ENCODE data around the gene WWP2.

The WWP2 gene

GRCh38 chr16:69937465-69937951 lies 175.4 kb downstream of the WWP2 start:
- Histone ChIP-seq H3K9ac (ENCODE audit: low read length) (no peak overlapping the region), H3K4me2 (ENCODE audit: low read depth, low read length) (no peak overlapping the region), H3K79me2 (ENCODE audit: low read length) (no peaks in the 10 kb centered on the region), H3K27ac (ENCODE audit: low read length) (no peak overlapping the region), H3K4me1 (ENCODE audit: low read length) (no peaks in the 10 kb centered on the region), H3K27me3 (replicated peaks; ENCODE audit: insufficient read depth, low read length) (no peaks in the 10 kb centered on the region), H3K36me3 (replicated peaks; ENCODE audit: insufficient read depth, low read length) (no peaks in the 10 kb centered on the region), H3K9me2 (replicated peaks; ENCODE audit: insufficient read depth, low read length) (no peaks in the 10 kb centered on the region), H3F3A (ENCODE audit: insufficient read depth, low read length) (no peaks in the 10 kb centered on the region), H4K20me1 (ENCODE audit: insufficient read depth, low read length) (no peaks in the 10 kb centered on the region), H2AFZ (ENCODE audit: low read length) (no peak overlapping the region), H3K9me3 (replicated peaks; ENCODE audit: insufficient read depth, low read length) (no peaks in the 10 kb centered on the region), H3K4me3 (ENCODE audit: low read length) (no peak overlapping the region)
- no peak for TF ChIP-seq CTCF (IDR thresholded peaks at IDR 0.05; ENCODE audit: low read length)
- no peak for TF ChIP-seq EZH2 (optimal IDR thresholded peaks at IDR 0.05; ENCODE audit: low read depth, low read length)
- TF ChIP-seq EZH2phosphoT487 (IDR thresholded peaks at IDR 0.05; ENCODE audit: low read length): no peak
- DNase-seq: no peak

GRCh38 chr16:69938981-69939820 lies 177.1 kb downstream of the WWP2 start:
- DNase-seq: no peak
- H3K9me3 ChIP-seq (replicated peaks; ENCODE audit: insufficient read depth, low read length): no peaks in the 10 kb centered on the region
- TF ChIP-seq EZH2 (optimal IDR thresholded peaks at IDR 0.05; ENCODE audit: low read depth, low read length) (no peak), EZH2phosphoT487 (IDR thresholded peaks at IDR 0.05; ENCODE audit: low read length) (no peak), CTCF (IDR thresholded peaks at IDR 0.05; ENCODE audit: low read length) (no peak)
- H3K4me1 ChIP-seq (ENCODE audit: low read length): no peaks in the 10 kb centered on the region
- H3K4me3 ChIP-seq (ENCODE audit: low read length): no peak overlapping the region
- H3K9me2 ChIP-seq (replicated peaks; ENCODE audit: insufficient read depth, low read length): no peaks in the 10 kb centered on the region
- H4K20me1 ChIP-seq (ENCODE audit: insufficient read depth, low read length): no peaks in the 10 kb centered on the region
- H3K79me2 ChIP-seq (ENCODE audit: low read length): no peaks in the 10 kb centered on the region
- no peak overlapping the region for H3K9ac ChIP-seq (ENCODE audit: low read length)
- no peaks in the 10 kb centered on the region for H3K27me3 ChIP-seq (replicated peaks; ENCODE audit: insufficient read depth, low read length)
- no peak overlapping the region for H2AFZ ChIP-seq (ENCODE audit: low read length)
- no peaks in the 10 kb centered on the region for H3F3A ChIP-seq (ENCODE audit: insufficient read depth, low read length)
- no peak overlapping the region for H3K27ac ChIP-seq (ENCODE audit: low read length)
- H3K36me3 ChIP-seq (replicated peaks; ENCODE audit: insufficient read depth, low read length): no peaks in the 10 kb centered on the region
- no peak overlapping the region for H3K4me2 ChIP-seq (ENCODE audit: low read depth, low read length)

GRCh38 chr16:69939821-69940585 lies 177.9 kb downstream of the WWP2 start:
- Histone ChIP-seq H3K4me3 (ENCODE audit: low read length) (no peak overlapping the region), H3K36me3 (replicated peaks; ENCODE audit: insufficient read depth, low read length) (no peaks in the 10 kb centered on the region)
- TF ChIP-seq EZH2phosphoT487 (IDR thresholded peaks at IDR 0.05; ENCODE audit: low read length) (no peak), EZH2 (optimal IDR thresholded peaks at IDR 0.05; ENCODE audit: low read depth, low read length) (no peak), CTCF (IDR thresholded peaks at IDR 0.05; ENCODE audit: low read length) (no peak)

More at GRCh38 chr16:69939821-69940585, 177.9 kb downstream of the WWP2 start:
- DNase-seq: no peak
- no peak overlapping the region for H2AFZ ChIP-seq (ENCODE audit: low read length)
- H3K4me2 ChIP-seq (ENCODE audit: low read depth, low read length): no peak overlapping the region
- H4K20me1 ChIP-seq (ENCODE audit: insufficient read depth, low read length): no peaks in the 10 kb centered on the region
- no peaks in the 10 kb centered on the region for H3K9me3 ChIP-seq (replicated peaks; ENCODE audit: insufficient read depth, low read length)
- H3K4me1 ChIP-seq (ENCODE audit: low read length): no peaks in the 10 kb centered on the region
- H3K79me2 ChIP-seq (ENCODE audit: low read length): no peaks in the 10 kb centered on the region
- no peaks in the 10 kb centered on the region for H3F3A ChIP-seq (ENCODE audit: insufficient read depth, low read length)
- no peaks in the 10 kb centered on the region for H3K27me3 ChIP-seq (replicated peaks; ENCODE audit: insufficient read depth, low read length)
- no peaks in the 10 kb centered on the region for H3K9me2 ChIP-seq (replicated peaks; ENCODE audit: insufficient read depth, low read length)
- no peak overlapping the region for H3K27ac ChIP-seq (ENCODE audit: low read length)
- no peak overlapping the region for H3K9ac ChIP-seq (ENCODE audit: low read length)

Data from MM.1S (cell line).